Measurements from ENCODE around the gene NUTM1.
"Not testable (repeated sequence)": the region's sequence is repeated elsewhere in the genome, so short reads cannot be mapped to it uniquely, and the experiment has no call there.

NUTM1 gene

DNA sequence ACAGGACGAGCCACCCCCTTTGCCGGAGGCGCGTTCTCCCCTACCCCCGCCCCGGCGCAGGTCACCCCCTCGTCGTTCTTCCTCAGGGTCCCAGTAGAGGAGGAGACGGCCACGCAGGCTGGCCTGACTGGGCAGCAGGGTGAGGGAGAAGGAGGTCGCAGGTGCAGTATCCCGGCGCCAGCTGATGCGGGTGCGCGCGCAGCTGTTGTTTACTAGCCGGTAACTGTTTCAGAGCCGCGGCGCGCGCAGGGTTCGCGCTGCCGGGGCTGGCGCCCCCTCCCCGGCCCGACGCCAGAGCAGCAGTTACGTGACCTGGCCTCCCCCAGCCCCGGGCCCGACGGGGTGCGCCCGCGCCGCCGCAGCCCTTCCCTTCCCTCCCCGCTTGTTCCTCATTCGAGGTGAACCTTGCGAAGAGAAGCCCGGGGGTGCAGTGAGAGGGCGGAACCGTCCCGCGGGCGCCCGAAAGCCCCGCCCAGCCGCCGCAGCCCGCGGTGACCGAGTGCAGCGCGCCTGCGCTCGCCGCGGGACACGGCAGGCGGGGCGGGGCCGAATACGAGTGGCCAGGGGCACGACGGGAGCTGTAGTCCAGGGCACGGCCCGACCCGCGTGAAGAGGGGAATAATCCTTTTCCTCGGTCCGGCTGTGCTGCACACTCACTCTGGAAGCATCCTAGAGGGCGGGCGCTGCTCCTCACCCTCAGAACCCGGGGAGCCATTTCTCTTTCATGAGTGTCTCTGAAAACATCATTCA lies 5.4 kb upstream of the NUTM1 start, which contains the start of gene SLC12A6:
SLC12A6 (minus strand) TSS at position 225 of the 750 bp plus-strand sequence. CDS start 1,101 bp downstream, outside the sequence.
- peak; percentile 94 for DNase-seq

DNA sequence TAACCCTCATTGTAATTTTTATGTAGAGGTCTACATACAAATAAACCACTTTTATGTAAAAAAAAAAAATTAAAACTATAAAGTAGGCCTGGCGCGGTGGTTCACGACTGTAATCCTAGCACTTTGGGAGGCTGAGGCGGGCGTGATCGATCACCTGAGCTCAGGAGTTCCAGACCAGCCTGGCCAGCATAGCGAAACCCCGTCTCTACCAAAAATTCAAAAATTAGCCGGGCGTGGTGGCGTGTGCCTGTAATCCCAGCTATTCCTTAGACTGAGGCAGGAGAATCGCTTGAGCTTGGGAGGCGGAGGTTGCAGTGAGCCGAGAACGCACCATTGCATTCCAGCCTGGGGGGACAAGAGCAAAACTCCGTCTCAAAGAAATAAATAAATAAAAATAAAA lies 4.8 kb upstream of the NUTM1 start:
- DNase-seq: no peak

DNA sequence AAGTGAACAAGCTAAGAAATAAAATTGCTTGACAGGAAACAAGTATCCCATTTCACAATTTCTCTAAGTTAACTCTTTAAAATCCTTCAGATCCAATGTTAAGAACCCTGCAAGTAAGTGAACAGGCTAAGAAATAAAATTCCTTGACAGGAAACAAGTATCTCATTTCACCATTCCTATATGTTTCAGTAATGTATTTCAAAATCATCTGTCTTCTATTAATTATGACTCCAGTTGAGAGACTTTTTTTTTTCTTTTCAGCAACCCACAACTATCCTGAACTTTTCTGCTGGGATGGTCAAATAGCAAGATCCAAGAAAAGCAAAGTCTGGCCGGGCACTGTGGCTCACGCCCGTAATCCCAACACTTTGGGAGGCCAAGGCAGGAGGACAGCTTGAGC lies 3.2 kb upstream of the NUTM1 start:
- no peak for DNase-seq

DNA sequence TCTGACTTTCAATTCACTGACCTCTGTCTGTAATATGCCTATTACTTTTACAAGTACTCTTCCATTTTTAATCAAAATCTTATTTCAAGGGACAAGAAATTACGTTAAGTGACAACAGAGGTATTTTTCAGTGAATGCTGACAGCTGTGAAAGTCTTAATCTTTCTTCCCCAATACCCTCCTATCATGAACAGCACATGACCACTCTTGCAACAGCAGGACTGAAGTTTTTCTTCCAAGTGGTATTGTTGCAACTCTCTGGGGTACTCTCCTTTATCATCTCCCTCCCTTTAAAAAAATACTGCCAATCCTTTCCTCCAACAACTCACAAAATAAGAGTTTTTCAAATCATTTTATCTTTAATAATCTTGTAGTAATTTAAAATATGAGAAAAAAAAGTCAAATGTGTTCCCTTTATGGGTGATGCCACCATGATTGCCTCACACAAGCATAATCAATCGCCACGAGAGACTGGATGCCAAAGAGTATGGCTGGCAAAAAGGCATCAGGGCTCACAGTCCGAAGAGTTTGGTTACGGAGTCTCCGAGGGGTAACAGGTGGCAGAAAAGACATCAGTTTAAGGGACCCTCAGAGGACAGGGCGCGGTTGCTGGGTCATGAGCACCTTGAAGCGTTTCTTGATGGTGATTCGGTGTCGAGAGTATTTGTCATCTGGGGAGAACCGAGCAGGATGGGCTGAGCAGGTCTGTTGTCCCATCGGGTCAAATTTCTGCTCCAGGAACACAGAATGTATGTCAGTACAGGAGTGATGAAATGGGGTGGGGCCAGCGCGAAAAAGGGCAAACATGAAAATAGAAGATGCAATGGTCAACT lies 1.5 kb upstream of the NUTM1 start:
- no peak for DNase-seq

DNA sequence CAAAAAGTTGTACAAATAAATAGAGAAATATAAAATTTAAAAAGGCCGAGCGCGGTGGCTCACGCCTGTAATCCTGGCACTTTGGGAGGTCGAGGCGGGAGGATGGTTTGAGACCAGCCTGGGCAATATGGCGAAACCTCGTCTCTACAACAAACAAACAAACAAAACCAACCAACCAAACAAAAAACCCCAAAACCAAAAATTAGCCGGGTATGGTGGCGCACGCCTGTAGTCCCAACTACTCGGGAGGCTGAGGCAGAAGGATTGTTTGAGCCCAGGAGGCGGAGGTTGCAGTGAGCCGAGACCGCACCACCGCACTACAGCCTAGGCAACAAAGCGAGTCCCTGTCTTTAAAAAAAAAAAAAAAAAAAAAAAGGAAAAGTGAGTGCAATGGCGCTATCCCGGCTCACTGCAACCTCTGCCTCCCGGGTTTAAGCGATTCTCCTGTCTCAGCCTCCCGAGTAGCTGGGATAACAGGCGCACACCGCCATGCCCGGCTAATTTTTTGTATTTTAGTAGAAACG lies 840 bp upstream of the NUTM1 start:
- not testable (repeated sequence) for DNase-seq

DNA sequence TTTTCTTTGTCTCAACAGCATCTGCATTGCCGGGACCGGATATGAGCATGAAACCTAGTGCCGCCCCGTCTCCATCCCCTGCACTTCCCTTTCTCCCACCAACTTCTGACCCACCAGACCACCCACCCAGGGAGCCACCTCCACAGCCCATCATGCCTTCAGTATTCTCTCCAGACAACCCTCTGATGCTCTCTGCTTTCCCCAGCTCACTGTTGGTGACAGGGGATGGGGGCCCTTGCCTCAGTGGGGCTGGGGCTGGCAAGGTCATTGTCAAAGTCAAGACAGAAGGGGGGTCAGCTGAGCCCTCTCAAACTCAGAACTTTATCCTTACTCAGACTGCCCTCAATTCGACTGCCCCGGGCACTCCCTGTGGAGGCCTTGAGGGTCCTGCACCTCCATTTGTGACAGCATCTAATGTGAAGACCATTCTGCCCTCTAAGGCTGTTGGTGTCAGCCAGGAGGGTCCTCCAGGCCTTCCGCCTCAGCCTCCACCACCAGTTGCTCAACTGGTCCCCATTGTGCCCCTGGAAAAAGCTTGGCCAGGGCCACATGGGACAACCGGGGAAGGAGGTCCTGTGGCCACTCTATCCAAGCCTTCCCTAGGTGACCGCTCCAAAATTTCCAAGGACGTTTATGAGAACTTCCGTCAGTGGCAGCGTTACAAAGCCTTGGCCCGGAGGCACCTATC lies 5.0 kb downstream of the NUTM1 start:
- DNase-seq: no peak

DNA sequence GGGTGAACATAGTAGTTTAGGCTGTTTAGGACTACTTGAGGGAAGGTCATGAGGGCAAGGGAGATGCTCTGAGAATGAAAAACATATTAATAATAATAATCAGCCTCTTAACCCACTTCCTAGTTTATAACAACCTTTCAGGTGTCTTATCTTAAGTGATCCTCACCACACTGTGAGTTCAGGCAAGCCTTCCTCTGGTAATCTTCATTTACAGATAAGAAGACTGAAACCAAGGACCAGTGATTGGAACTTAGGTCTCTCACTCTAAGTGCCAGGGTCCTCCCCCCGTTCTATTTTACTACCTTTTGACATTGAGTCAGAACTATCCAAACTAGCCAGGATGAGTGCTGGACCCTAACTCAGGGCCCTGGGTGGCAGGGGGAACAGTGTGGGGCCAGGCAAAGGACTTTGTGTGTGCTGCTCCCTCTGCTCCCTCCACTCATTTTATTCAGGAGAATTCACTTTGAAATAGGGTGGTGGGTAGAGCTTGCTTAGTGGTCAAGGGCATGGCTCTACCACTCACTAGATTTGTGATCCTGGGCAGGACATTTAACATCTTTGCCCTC lies 5.7 kb downstream of the NUTM1 start:
- DNase-seq: no peak

DNA sequence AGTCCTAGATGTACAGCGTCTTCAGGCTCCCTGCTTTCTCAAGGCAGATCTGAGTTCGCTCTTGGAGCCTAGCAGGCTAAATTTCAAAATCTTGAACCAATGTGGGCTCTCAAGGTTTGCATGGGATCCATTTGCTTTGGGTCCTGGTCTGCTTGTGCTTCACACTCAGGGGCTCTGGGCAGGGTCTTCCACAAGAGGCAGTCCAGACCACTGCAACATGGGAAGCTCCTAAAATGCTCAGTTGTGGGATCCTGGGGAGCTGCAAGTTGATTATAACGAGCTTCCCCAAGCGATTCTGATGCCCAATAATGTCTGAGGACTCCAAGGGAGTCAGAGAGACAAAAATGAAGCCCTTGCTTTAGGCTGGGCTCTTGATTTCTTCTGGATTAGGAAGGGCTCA lies 6.7 kb downstream of the NUTM1 start:
- no peak for DNase-seq

DNA sequence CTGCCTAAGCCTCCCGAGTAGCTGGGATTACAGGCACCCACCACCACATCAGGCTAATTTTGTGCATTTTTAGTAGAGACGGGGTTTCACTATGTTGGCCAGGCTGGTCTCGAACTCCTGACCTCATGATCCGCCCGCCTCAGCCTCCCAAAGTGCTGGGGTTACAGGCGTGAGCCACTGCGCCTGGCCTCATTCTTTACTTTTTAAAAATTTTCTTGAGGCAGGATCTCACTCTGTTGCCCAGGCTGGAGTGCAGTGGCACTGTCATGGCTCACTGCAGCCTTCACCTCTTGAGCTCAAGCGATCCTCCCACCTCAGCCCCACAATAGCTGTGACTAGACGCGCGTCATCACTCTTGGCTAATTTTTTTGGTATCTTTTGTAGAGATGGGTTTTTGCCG lies 9.9 kb downstream of the NUTM1 start:
- not testable (repeated sequence) for DNase-seq

DNA sequence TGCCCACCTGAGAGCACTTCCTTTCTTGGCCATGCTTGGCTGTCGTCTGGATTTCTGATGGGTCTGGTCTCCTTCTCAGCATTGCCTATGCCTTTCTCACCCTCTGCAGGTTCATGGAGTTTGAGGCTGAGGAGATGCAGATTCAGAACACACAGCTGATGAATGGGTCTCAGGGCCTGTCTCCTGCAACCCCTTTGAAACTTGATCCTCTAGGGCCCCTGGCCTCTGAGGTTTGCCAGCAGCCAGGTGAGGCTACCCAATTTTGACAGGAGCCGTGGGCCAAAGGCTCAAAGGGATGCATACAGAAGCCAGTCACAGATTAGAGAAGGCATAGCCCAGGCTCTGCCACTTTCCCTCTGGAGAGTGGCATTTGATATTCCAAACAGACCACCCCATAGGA lies 10.5 kb downstream of the NUTM1 start:
- no peak for DNase-seq

DNA sequence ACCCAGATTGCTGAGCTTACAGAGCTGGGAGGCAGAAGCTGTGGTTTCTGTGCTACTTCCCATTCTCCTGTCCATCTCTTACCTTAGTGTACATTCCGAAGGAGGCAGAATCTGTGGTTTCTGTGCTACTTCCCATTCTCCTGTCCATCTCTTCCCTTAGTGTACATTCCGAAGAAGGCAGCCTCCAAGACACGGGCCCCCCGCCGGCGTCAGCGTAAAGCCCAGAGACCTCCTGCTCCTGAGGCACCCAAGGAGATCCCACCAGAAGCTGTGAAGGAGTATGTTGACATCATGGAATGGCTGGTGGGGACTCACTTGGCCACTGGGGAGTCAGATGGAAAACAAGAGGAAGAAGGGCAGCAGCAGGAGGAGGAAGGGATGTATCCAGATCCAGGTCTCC lies 11.2 kb downstream of the NUTM1 start:
- DNase-seq: no peak

DNA sequence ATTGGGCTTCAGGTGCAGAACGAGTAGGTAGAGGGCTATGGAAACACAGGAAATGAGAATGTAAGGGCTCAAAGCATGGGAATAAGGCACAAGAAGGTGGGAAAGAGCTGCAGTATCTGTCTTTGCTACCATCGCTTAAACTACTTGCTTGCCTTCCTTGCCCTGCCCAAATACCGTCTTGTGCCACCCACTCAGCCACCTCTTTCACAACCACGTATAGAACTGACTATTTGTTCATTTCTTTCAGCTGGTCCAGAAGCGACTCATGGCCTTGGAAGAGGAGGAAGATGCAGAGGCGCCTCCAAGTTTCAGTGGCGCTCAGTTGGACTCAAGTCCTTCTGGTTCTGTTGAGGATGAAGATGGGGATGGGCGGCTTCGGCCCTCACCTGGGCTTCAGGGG lies 12.1 kb downstream of the NUTM1 start:
- DNase-seq: no peak

DNA sequence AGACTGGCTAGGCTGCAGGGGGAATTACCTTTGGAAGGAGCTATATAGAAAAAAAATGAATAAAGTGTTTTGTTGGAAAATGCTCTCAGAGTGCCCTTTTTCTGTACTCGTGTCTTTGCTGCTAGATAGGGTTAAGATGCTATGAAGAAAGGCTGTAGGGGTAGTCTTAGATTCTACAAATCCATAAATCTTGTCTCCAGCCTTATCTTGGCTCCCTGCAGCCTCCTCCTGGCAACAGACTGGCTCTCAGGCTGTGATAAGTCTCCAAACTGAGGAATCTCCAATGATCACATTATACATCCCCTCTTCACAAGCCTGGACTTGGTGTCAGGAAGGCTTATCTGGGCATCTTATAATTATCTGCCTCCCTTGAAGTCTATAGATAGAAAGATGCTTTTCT lies 14.5 kb downstream of the NUTM1 start:
- no peak for DNase-seq

DNA sequence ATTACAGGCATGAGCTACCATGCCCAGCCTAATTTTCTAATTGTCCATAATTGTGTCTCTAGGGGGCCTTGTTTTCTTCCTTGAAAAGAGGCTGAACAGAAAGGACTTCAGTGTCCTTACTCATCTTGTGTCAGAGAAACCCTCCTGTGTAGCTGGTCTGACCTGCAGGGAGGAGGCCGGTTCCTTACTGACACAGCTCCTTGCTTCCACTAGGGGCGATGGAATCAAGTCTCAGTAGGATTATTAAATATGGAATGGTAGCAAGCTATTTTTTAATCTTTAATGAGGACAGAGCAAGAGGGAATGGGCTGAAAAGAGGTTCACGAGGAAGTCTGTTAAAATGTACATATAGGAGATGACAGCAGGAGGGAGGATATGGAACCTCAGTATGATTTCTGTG lies 15.3 kb downstream of the NUTM1 start:
- DNase-seq: no peak

DNA sequence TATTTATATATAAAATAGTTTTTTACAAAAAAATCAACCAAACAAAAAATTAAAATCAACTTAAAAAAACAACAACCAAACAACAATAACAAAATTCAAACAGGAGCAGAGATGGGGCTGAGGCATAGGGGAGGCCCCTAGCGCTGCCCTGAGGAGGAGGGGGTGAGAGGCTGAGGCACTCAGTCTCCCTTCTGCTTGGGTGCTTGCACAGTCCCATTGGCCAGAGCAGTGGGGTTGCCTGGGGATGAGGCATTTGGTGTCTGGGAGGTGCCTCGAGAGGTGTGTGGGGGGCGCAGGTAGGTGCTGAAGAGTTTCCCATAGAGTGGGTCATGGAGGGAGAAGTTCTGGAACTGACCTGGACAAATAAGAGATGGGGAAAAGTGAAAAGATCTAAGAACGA lies 15.8 kb downstream of the NUTM1 start:
- DNase-seq: no peak

DNA sequence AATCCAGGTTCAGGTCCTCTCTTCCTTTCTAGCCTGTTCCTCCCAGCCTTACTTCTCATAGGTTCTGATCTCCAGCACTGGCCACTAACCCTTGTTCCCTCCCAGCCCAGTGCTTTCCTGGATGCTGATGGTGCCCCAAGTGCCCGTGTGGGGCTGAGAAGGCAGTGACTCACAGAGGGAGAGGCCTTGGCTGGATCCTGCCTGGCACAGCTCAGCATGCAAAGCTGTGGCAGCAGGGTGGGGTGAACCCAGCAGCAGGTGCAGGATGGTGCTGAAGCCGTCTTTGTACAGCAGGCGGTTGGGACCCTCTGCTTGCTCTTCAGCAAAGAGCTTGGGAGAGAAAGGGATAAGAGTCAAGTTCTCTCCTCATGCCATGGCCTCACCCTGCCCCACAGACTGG lies 16.3 kb downstream of the NUTM1 start:
- no peak for DNase-seq

DNA sequence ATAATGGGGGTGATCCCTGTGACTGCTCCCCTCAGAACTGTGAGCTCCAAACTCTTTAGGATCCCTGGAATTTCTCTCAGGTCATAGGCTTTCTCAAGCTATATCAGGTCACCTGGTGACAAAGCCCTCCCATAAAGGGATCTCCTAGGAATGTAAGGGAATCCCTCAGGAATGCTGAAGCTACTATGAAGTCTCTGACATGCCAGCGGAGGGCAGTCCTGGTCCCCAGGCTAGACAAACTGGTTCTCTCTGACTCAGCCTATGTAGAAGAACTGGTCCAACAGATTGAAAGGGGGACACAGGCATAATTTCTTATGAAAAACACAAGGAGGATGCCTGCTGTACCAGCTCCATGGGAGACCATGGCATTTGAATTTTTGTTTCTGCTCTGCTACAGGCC lies 17.2 kb downstream of the NUTM1 start:
- DNase-seq: no peak

DNA sequence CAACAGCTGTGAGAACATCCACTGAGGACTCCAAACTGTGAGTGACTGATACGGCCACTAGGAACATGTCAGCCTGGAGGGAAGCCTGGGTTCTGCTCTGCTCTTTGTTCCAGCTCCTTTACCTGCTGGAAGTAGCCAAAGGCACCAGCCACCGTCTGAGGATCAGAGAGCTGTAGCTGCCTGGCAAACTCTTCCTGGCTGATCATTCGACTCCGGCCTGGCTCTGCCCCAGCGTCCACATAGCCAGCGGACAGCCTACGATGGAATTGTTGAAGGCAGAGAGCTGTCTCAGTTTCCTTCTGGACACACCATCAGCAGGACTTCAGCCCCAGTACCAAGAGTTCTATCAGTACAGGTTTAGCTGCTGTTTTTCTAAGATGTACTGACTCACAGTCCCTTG lies 18.2 kb downstream of the NUTM1 start:
- DNase-seq: no peak

DNA sequence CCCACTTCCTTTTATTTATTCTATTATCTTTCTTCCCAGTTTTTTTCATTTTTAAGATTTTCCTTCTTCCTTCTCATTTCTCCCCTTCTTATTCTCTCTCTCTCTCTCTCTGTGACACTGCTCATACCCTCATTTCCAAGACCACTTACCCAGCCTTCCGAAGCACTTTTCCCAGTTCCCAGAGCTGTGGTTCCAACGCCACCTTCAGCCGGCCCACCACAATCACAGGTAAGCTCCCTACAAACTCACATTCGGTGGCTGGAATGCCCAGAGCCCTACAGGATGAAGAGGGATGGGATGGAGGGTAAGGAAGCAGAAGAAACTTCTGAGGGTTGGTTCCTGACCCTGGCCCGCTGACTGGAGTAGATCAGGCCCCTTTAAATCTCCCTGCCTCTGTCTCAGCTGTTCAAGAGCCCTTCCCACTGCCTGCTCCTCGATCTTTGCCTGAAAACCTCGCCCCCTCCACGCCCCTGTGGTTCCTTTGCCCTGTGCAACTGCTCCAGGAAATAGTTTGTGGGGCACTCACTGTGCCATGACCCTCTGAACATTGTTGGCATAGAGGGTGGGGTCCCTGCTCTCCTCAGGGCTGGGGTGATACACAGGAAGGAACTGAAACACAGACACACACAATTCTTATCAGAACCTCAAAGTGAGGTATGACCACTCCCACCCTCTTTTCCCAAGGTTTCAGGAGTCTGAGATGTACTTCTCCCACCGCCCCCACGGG lies 19.1 kb downstream of the NUTM1 start:
- DNase-seq: no peak

DNA sequence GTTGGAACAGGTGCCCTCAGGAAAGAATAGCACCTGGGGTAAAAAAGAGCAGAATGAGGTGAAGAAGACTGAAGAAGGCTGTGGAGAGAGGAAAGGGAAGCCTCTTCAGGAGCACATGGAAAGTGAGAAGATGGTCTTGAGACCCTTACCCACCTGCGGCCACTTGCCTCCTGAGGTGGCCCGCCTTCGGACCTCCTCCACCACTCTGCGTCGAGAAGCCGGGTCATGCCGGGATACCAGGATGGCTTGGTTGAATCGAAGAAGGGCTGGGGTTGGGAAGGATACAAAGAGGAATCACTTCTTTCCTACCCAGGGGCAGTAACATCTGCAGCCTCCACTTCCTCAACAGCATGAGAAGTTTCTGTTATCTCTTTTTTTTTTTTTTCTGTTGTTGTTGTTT lies 20.9 kb downstream of the NUTM1 start:
- DNase-seq: no peak

DNA sequence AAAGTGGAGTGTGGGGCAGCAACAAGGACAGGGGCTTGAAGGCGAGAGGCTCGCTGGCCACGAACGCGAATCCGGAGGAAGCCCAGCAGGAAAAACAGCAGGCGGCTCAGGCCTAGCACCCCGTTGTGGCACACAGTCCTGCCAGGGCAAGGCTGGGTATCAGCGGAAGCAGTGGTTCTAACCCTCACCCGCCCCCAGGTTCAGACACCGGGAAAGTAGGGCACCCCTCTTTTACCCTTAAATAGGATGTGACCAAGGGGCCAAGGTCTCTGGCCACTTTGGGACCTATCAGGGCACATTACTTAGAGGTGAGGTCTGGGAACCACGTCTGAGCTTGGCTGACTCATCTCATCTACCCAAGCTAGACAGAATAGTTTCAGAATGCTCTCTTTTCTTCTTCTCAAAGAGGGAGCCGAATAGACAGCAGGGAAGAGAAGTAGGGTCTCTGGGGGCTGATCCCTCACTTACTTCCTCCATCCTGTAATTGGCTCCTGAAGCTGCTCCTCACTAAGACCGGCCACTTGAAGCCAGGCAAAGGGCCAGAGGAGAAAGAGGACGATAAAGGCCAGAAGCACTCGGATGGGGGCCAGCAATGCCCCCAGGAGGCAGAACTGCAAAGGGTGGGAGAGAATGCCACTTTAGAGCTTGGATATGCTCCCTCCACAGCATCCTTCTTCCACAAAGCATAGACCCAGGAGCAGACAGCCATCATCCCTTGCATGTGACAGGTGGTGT lies 22.1 kb downstream of the NUTM1 start:
- DNase-seq: peak; percentile 14

DNA sequence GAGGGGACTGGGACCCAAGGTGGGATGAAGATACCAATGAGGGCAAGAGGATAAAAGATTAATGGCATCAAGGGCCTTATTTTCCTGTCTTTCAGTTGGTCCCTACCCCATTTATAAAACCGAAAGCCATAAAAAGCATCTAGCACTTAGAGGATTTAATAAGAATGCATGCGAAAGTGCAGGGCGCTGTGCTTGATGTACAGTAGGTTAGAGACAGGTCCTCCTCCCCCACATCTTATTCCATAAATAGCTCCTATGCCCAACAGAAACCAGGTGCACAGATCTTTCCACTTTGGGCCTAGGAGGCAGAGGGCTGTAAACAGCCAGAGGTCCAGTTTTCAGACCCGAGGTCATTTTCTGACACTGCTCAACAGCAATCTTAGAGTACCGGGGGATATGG lies 22.7 kb downstream of the NUTM1 start:
- DNase-seq: no peak
